ENCODE results near the gene GPSM1.

Gene GPSM1

GRCh38 chr9:136291306-136292025, 35.9 kb upstream of the GPSM1 start:
- no peak for DNase-seq

- DNase-seq = no peak
Measured at GRCh38 chr9:136292026-136292538, 35.3 kb upstream of the GPSM1 start.

- DNase-seq = no peak
Measured at GRCh38 chr9:136292591-136293448, 34.5 kb upstream of the GPSM1 start.

GRCh38 chr9:136293476-136294077, 33.8 kb upstream of the GPSM1 start:
- DNase-seq = no peak

- DNase-seq = no peak
Measured at GRCh38 chr9:136294437-136294836, 32.9 kb upstream of the GPSM1 start.

GRCh38 chr9:136295055-136295454, 32.3 kb upstream of the GPSM1 start:
- no peak for DNase-seq

GRCh38 chr9:136295542-136296433, 31.6 kb upstream of the GPSM1 start:
- DNase-seq = no peak

- no peak for DNase-seq
Measured at GRCh38 chr9:136296434-136297015, 30.8 kb upstream of the GPSM1 start.

GRCh38 chr9:136297016-136297691, 30.2 kb upstream of the GPSM1 start:
- DNase-seq = no peak

GRCh38 chr9:136297766-136298735, 29.3 kb upstream of the GPSM1 start:
- DNase-seq = no peak

- DNase-seq = no peak
Measured at GRCh38 chr9:136299116-136299515, 28.2 kb upstream of the GPSM1 start.

- no peak for DNase-seq
Measured at GRCh38 chr9:136299541-136299940, 27.8 kb upstream of the GPSM1 start.

GRCh38 chr9:136300016-136300545, 27.3 kb upstream of the GPSM1 start:
- DNase-seq = no peak

GRCh38 chr9:136300866-136301265, 26.5 kb upstream of the GPSM1 start:
- DNase-seq = no peak

GRCh38 chr9:136302527-136302926, 24.8 kb upstream of the GPSM1 start:
- DNase-seq = no peak

GRCh38 chr9:136303066-136303824, 24.1 kb upstream of the GPSM1 start:
- DNase-seq = no peak

- no peak for DNase-seq
Measured at GRCh38 chr9:136303825-136304416, 23.4 kb upstream of the GPSM1 start, which contains the start of gene CCDC187. Gene CCDC187, minus strand, starts transcription at chr9:136304094. Its CDS starts 264 bp downstream, at chr9:136303830.

GRCh38 chr9:136304456-136304855, 22.9 kb upstream of the GPSM1 start:
- no peak for DNase-seq

GRCh38 chr9:136304981-136305380, 22.4 kb upstream of the GPSM1 start:
- DNase-seq = no peak

Measured in central memory CD4-positive, alpha-beta T cell (primary cell).